Measurements from ENCODE around the gene FPGT. TPM values are rescaled to one million over a fixed set of nuclear protein-coding genes. Genes with fewer than 3 reads are reported as not detected.
A peak's percentile ranks its signal among the peaks of the same experiment; 100 is the strongest.

The FPGT gene
- polyA plus RNA-seq (2011; rRNA removed): 13.4 and 19.9 TPM in 2 replicates
- 2.5 and 2.9 TPM in 2 replicates for polyA plus RNA-seq (2012; cell fraction: cytosol; rRNA removed)
- 1.0 and 2.6 TPM in 2 replicates for polyA plus RNA-seq (2012; cell fraction: nucleus; rRNA removed)
- 8.5 to 9.6 TPM (median 8.7 TPM) in 3 replicates for polyA plus RNA-seq (2017; fragmentation: RNase III; extraction: RNeasy Plus Mini Kit Qiagen cat#74134 plus additional on column Dnase treatment)
- polyA minus RNA-seq (2011; rRNA and poly(A)+ RNA removed): 4.1 and 4.6 TPM in 2 replicates

DNA sequence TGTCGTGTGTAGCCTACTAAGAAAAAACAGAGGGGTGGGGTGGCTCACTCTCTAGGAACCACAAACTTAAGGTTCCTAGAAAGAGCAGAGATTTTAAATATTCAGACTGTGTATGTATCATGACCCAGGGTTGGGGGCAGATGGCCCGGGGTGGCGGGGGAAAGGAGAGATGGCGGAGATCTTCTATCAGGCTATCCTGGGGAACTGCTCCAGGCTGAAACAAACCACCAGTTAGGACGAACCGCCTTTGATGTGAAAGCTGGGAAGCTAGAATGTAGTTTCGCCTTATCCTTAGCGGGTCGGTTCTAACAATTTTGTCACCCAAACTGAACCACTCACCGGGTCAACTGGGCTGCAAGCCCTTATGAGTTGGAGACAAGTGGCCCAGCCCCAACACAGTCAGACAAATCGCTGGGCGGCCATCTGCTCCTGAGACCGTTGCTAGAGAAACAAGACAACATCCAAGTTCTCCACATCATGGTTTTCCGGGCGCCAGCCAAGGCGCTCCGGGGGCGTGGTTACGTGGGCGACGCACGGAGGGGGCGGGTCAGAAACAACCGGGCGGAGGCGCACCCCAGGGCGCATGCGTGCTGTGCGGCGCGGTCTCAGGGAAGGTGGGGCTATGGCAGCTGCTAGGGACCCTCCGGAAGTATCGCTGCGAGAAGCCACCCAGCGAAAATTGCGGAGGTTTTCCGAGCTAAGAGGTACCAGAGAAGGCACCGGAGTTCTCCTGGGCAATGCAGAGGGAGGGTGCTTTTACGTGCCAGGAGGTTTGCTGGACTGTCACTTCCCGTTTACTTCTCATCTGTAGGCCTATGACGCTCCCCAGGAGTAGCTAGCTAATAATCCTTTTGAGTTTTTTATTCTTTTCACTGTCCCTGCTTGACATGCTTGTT lies at the start of gene FPGT, which contains the start of gene LRRIQ3:
FPGT (plus strand) TSS at position 586 of the 896 bp plus-strand sequence; CDS start at position 623, 37 bp downstream.
LRRIQ3 (minus strand) TSS at position 520 of the 896 bp plus-strand sequence. CDS start 14,492 bp downstream, outside the sequence.
- Histone ChIP-seq H3K27ac (peak within 1 kb of the TSS; percentile 80 to 89), H3K4me2 (peak within 1 kb of the TSS; percentile 91), H3K9me3 (no peaks in the 10 kb centered on the region), H3K4me1 (peaks cover 6% of the 10 kb centered on the region; the same call in 1 of the 3 replicates), H3K4me3 (peak within 1 kb of the TSS; percentile 65)
- 7% methylated on average over 19 of the region's 41 CpGs for WGBS (ENCODE audit: missing lambda C conversion rate)
- TF ChIP-seq JUN (IDR thresholded peaks at IDR 0.05): peak in 1 of 2 experiments; percentile 31; a peak in 1 of 5 replicates
- no peak for TF ChIP-seq CBX2 (IDR thresholded peaks at IDR 0.05; ENCODE audit: borderline replicate concordance, low read depth)
- no peak for TF ChIP-seq SREBF2 (IDR thresholded peaks at IDR 0.05)
- TF ChIP-seq CHD2 (IDR thresholded peaks at IDR 0.05; ENCODE audit: low read length, partially characterized antibody): no peak
- TF ChIP-seq CEBPB (IDR thresholded peaks at IDR 0.05): no peak
- TF ChIP-seq MYC (IDR thresholded peaks at IDR 0.05; ENCODE audit: borderline replicate concordance, low read length): no peak
- TF ChIP-seq PHF8 (IDR thresholded peaks at IDR 0.05; ENCODE audit: borderline replicate concordance, low read depth): peak; percentile 66
- TF ChIP-seq TP53 (CRISPR knock-in tag; IDR thresholded peaks at IDR 0.05): no peak
- no peak for TF ChIP-seq HOXA7 (CRISPR knock-in tag; IDR thresholded peaks at IDR 0.05)
- TF ChIP-seq ZC3H11A (IDR thresholded peaks at IDR 0.05): no peak
- TF ChIP-seq HOXB13 (CRISPR knock-in tag; IDR thresholded peaks at IDR 0.05; ENCODE audit: low read depth): no peak
- TF ChIP-seq, protein P1, sequence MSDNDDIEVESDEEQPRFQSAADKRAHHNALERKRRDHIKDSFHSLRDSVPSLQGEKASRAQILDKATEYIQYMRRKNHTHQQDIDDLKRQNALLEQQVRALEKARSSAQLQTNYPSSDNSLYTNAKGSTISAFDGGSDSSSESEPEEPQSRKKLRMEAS (IDR thresholded peaks at IDR 0.05): peak; percentile 23; the same call in 1 of the 2 replicates
- TF ChIP-seq, protein P2, sequence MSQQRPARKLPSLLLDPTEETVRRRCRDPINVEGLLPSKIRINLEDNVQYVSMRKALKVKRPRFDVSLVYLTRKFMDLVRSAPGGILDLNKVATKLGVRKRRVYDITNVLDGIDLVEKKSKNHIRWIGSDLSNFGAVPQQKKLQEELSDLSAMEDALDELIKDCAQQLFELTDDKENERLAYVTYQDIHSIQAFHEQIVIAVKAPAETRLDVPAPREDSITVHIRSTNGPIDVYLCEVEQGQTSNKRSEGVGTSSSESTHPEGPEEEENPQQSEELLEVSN (IDR thresholded peaks at IDR 0.05; ENCODE audit: borderline replicate concordance, low read depth): no peak
- peak; percentile 57 for TF ChIP-seq POLR2A (IDR thresholded peaks at IDR 0.05; ENCODE audit: low read length)
- no peak for TF ChIP-seq FOSL2 (IDR thresholded peaks at IDR 0.05)
- TF ChIP-seq FOSL2 (CRISPR knock-in tag; IDR thresholded peaks at IDR 0.05): no peak
- TF ChIP-seq, protein P3, sequence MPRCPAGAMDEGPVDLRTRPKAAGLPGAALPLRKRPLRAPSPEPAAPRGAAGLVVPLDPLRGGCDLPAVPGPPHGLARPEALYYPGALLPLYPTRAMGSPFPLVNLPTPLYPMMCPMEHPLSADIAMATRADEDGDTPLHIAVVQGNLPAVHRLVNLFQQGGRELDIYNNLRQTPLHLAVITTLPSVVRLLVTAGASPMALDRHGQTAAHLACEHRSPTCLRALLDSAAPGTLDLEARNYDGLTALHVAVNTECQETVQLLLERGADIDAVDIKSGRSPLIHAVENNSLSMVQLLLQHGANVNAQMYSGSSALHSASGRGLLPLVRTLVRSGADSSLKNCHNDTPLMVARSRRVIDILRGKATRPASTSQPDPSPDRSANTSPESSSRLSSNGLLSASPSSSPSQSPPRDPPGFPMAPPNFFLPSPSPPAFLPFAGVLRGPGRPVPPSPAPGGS (IDR thresholded peaks at IDR 0.05): peak; percentile 59; the same call in 1 of the 3 replicates
- FAIRE-seq (no peak), DNase-seq (ENCODE audit: low read depth in 1 of 2, low spot score in 1 of 2) (peak; percentile 69 to 91), ATAC-seq (peak; percentile 99)
- ChIA-PET POLR2A (no interaction called here), CTCF (no interaction called here)

DNA sequence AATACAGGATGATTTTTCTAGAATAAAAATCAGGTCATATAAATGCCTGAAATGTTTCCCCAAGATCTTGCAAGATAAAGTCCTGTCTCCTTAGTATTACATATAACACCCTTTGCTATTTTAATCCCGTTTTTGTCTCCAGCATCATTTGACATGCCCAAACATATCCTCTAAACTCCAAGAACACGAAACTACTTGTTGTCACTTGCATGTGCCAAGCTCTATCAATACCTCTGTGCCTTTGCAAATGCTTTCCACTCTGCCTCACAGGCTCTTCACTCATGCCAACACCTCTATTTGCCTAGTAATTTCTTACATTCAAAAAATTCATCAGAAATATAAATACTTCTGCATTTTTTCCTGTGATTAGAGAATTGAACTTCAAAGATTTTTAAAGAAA lies 38.0 kb upstream of the FPGT start:
- Histone ChIP-seq H3K4me1 (no peaks in the 10 kb centered on the region), H3K4me3 (no peak overlapping the region), H3K27ac (no peak overlapping the region), H3K4me2 (no peak overlapping the region), H3K9me3 (no peaks in the 10 kb centered on the region)
- no peak for ATAC-seq
- WGBS (ENCODE audit: missing lambda C conversion rate): 5% methylated on average over 2 of the region's 2 CpGs
- no peak for FAIRE-seq
- ChIA-PET CTCF (no interaction called here), POLR2A (no interaction called here)
- TF ChIP-seq ZFP36 (IDR thresholded peaks at IDR 0.05; ENCODE audit: borderline replicate concordance, partially characterized antibody) (no peak), RFX5 (IDR thresholded peaks at IDR 0.05) (no peak), KDM5A (IDR thresholded peaks at IDR 0.05) (no peak), FOXS1 (CRISPR knock-in tag; IDR thresholded peaks at IDR 0.05) (no peak), HOXB5 (CRISPR knock-in tag; IDR thresholded peaks at IDR 0.05) (no peak)
- TF ChIP-seq, protein P3 (IDR thresholded peaks at IDR 0.05): no peak
- DNase-seq (ENCODE audit: low read depth in 1 of 2, low spot score in 1 of 2): no peak
